Diencephalon (tissue), 1 donor: ENCODE results near the gene GPD1L. TPM values are rescaled to one million over a fixed set of nuclear protein-coding genes. Genes with fewer than 3 reads are reported as not detected.

Experiments
- total RNA-seq: library from RNA; depleted of rRNA; stranded (reverse); fragments of >200 nt; gene quantifications from one replicate; pipeline ENCODE4 v1.2.3, GENCODE V29; 2014

GPD1L gene
- 57.9 TPM for total RNA-seq

DNA sequence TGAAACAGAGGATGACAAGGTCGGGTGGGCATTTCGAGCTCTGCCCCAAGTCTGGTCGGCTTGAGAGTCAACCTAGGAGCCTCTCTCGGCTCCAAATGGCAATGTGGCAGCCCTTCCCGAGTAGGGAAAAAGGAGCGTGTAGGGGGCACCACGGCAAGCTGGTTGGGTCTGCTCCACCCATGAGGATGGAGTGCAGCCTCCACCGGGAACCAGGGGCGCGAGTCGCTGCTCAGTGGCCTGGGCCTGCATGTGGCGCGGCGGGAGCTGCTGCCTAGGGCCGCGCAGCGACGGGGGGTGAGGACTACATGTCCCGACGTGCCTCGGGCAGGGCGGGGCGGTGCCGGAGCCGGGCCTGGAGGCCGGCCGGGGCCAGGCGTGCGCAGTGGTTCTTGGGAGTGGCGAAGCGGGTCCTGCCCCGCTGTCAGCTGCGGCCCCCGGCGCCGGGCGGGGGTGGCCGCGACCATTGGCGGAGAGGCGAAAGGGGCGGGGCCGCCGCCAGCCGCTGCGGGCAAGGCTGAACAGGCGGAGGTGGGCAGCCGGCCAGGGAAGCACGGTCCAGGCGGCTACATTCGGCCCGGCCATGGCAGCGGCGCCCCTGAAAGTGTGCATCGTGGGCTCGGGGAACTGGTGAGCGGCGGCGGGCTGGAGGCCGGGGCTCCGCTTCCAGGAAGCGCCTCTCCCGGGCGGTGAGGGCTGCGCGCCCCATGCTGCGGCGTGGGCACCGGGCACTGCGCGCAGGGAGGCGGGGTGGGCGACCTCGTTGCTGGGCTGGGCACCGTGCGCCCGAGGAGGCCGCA lies at the start of gene GPD1L:
Gene GPD1L, plus strand, starts transcription at position 489 of the 797 bp plus-strand sequence. Its CDS starts 92 bp downstream, at position 581.

Other genes with a start within 250 kb of the GPD1L start
- 17.1 TPM for gene OSBPL10, start 125.4 kb upstream of the GPD1L start, total RNA-seq
- gene ZNF860, start 124.9 kb upstream of the GPD1L start, total RNA-seq, result 6.7 TPM
- 1.4 TPM for gene CMTM8, start 132.1 kb downstream of the GPD1L start, total RNA-seq